Ectodermal cell (in vitro differentiated cells): ENCODE data around the gene RFX1.
"Not testable (repeated sequence)": the region's sequence is repeated elsewhere in the genome, so short reads cannot be mapped to it uniquely, and the experiment has no call there.

Source experiments
- H3K27ac ChIP-seq: 2 replicates; pipeline ENCODE4 v1.7.0; 2013; ENCODE audit warnings: mild to moderate bottlenecking, low read depth, low read length; ENCODE audit not compliant: insufficient read depth, poor library complexity, severe bottlenecking
- H3K27me3 ChIP-seq: 2 replicates; pipeline ENCODE4 v1.7.0; 2013; ENCODE audit warnings: mild to moderate bottlenecking, low read length; ENCODE audit not compliant: insufficient read depth, control insufficient read depth, poor library complexity, severe bottlenecking
- H3K36me3 ChIP-seq: one replicate; pipeline ENCODE4 v1.7.0; 2013; ENCODE audit warnings: low read length; ENCODE audit not compliant: control insufficient read depth, insufficient read depth
- H3K4me1 ChIP-seq: one replicate; pipeline ENCODE4 v1.7.0; 2013; ENCODE audit warnings: low read length; ENCODE audit not compliant: control insufficient read depth, insufficient read depth
- H3K4me3 ChIP-seq: 2 replicates; pipeline ENCODE4 v1.7.0; 2013; ENCODE audit warnings: low read depth, low read length, control low read depth; ENCODE audit not compliant: insufficient read depth
- H3K9me3 ChIP-seq: 2 replicates; pipeline ENCODE4 v1.7.0; 2013; ENCODE audit warnings: mild to moderate bottlenecking, low read length, moderate library complexity; ENCODE audit not compliant: control insufficient read depth
- WGBS, 2 experiments: methylation state at CpG; one replicate each; pipeline ENCODE4 v1.1.7; 2013; ENCODE audit warnings: missing lambda C conversion rate in 2 of 2; 5-methylcytosine and 5-hydroxymethylcytosine counted together

Gene RFX1

DNA sequence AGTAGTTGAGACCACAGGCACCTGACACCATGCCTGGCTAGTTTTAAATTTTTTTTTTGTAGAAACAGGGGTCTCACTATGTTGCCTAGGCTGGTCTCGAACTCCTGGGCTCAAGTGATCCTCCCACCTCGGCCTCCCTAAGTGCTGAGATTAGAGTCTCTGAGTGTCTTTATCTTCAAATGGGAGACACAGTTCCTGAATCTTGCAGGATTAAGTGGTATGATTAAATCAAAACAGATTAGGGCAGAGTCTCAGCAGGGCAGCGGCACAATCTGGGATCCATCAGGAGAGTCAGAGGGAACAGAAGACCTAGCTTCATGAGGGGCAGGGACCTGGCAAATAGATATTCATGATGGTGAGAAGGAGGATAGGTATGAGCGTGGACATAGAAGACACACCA is 22.8 kb upstream of the RFX1 start:
- 91 to 92% methylated on average over 4 of the region's 4 CpGs for WGBS, 2 experiments
- no peak overlapping the region for H3K27ac ChIP-seq

DNA sequence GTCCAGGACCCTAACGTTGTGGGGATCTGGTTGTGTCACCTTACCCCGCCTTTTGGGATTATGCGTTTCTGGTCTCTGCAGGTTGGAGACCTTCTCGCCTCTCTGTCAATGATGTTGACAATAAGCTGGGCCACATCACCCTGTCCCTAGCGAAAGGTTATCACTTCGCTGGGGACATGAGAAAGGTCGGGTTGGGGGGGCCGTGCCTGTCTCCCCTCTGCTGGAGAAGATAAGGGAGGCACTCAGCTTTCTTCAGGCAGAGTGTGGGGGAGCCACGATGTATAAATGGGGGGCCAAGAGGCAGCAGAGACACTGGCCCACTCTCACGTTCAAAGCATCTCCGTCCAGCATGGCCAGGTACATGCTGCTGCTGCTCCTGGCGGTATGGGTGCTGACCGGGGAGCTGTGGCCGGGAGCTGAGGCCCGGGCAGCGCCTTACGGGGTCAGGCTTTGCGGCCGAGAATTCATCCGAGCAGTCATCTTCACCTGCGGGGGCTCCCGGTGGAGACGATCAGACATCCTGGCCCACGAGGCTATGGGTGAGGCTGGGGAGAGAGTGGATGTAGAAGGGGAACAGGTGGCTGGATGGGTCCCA is 21.8 kb upstream of the RFX1 start, which contains the start of gene RLN3:
RLN3 (plus strand) TSS at position 293 of the 595 bp plus-strand sequence; CDS start at position 350, 57 bp downstream.
- WGBS, 2 experiments, result 88 to 89% methylated on average over 24 of the region's 24 CpGs
- H3K27me3 ChIP-seq, result peaks cover 22% of the 10 kb centered on the region
- H3K4me3 ChIP-seq, result no peak within 1 kb of the TSS
- no peak within 1 kb of the TSS for H3K27ac ChIP-seq
- no peaks in the 10 kb centered on the region for H3K9me3 ChIP-seq
- no peaks in the 10 kb centered on the region for H3K4me1 ChIP-seq
- no peaks in the 10 kb centered on the region for H3K36me3 ChIP-seq

More for the DNA sequence above, 22.8 kb upstream of the RFX1 start:
- no peak overlapping the region for H3K4me3 ChIP-seq
- H3K4me1 ChIP-seq, result no peaks in the 10 kb centered on the region
- H3K9me3 ChIP-seq, result no peaks in the 10 kb centered on the region
- H3K27me3 ChIP-seq, result peaks cover 22% of the 10 kb centered on the region
- H3K36me3 ChIP-seq, result no peaks in the 10 kb centered on the region

DNA sequence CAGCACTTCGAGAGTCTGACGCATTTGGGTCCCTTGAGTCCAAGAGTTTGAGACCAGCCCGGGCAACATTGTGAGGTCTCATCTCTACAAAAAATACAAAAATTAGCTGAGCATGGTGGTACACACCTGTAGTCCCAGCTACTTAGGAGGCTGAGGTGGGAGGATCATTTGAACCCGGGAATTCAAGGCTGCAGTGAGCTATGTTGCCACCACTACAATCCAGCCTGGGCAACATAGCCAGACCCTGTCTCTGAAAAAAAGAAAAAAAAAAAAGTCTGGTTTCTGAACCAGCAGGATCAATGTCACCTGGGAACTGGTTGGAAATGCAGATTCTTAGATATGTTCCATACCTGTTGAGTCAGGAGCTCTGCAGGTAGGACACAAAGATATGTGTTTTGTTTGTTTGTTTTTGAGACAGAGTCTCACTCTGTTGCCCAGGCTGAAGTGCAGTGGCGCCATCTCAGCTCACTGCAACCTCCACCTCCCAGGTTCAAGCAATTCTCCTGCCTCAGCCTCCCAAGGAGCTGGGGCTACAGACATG is 20.6 kb upstream of the RFX1 start:
- WGBS, 2 experiments, result 88 to 91% methylated on average over 4 to 5 of the region's 5 CpGs

GRCh38 chr19:14023404-14024235 is 17.5 kb upstream of the RFX1 start:
- Histone ChIP-seq H3K9me3 (no peaks in the 10 kb centered on the region), H3K27me3 (no peaks in the 10 kb centered on the region), H3K4me3 (no peak overlapping the region), H3K27ac (no peak overlapping the region), H3K4me1 (no peaks in the 10 kb centered on the region), H3K36me3 (no peaks in the 10 kb centered on the region)
- WGBS, 2 experiments, result 62 to 66% methylated on average over 9 of the region's 9 CpGs

More for the DNA sequence above, 20.6 kb upstream of the RFX1 start:
- H3K4me1 ChIP-seq, H3K4me3 ChIP-seq, H3K36me3 ChIP-seq, H3K27ac ChIP-seq, H3K9me3 ChIP-seq: not testable (repeated sequence)
- peaks cover 14% of the 10 kb centered on the region for H3K27me3 ChIP-seq

GRCh38 chr19:14022469-14022868 is 16.3 kb upstream of the RFX1 start:
- Histone ChIP-seq H3K36me3 (no peaks in the 10 kb centered on the region), H3K4me1 (no peaks in the 10 kb centered on the region), H3K27me3 (no peaks in the 10 kb centered on the region), H3K9me3 (no peaks in the 10 kb centered on the region), H3K27ac (no peak overlapping the region), H3K4me3 (no peak overlapping the region)
- WGBS, 2 experiments, result 82 to 91% methylated on average over 4 of the region's 4 CpGs

GRCh38 chr19:14021474-14021873 is 15.4 kb upstream of the RFX1 start:
- WGBS, 2 experiments, result 81% methylated on average over 5 of the region's 5 CpGs
- no peak overlapping the region for H3K27ac ChIP-seq

GRCh38 chr19:14019739-14020138 is 13.6 kb upstream of the RFX1 start:
- H3K36me3 ChIP-seq, H3K27ac ChIP-seq, H3K4me3 ChIP-seq, H3K27me3 ChIP-seq, H3K4me1 ChIP-seq, H3K9me3 ChIP-seq: not testable (repeated sequence)
- 94 to 98% methylated on average over 3 of the region's 3 CpGs for WGBS, 2 experiments

More at GRCh38 chr19:14021474-14021873, 15.4 kb upstream of the RFX1 start:
- Histone ChIP-seq H3K27me3 (no peaks in the 10 kb centered on the region), H3K4me3 (no peak overlapping the region), H3K36me3 (no peaks in the 10 kb centered on the region), H3K4me1 (no peaks in the 10 kb centered on the region), H3K9me3 (no peaks in the 10 kb centered on the region)

GRCh38 chr19:14019100-14019499 is 13.0 kb upstream of the RFX1 start:
- WGBS, 2 experiments, result 86 to 92% methylated on average over 5 to 6 of the region's 6 CpGs
- H3K27ac ChIP-seq, result no peak overlapping the region
- no peaks in the 10 kb centered on the region for H3K36me3 ChIP-seq
- no peaks in the 10 kb centered on the region for H3K4me1 ChIP-seq
- H3K4me3 ChIP-seq, result no peak overlapping the region
- no peaks in the 10 kb centered on the region for H3K9me3 ChIP-seq
- H3K27me3 ChIP-seq, result no peaks in the 10 kb centered on the region

GRCh38 chr19:14015524-14016035 is 9.5 kb upstream of the RFX1 start:
- Histone ChIP-seq H3K27ac (no peak overlapping the region), H3K36me3 (no peaks in the 10 kb centered on the region), H3K4me1 (no peaks in the 10 kb centered on the region), H3K9me3 (no peaks in the 10 kb centered on the region), H3K4me3 (no peak overlapping the region), H3K27me3 (no peaks in the 10 kb centered on the region)
- WGBS, 2 experiments, result 96 to 97% methylated on average over 8 of the region's 8 CpGs

- Histone ChIP-seq H3K27me3 (no peaks in the 10 kb centered on the region), H3K27ac (no peak overlapping the region), H3K4me1 (no peaks in the 10 kb centered on the region), H3K4me3 (no peak overlapping the region), H3K9me3 (no peaks in the 10 kb centered on the region), H3K36me3 (no peaks in the 10 kb centered on the region)
- WGBS, 2 experiments, result 87 to 94% methylated on average over 2 of the region's 2 CpGs
Measured at GRCh38 chr19:14012378-14012915, 6.3 kb upstream of the RFX1 start.
